22Rv1 (cell line): Measurements from ENCODE around the gene SMG7.

Experiments
- H3K27ac ChIP-seq: fragments of 450-650 bp; 2 replicates; pipeline ENCODE4 v1.5.1; 2017
- CTCF ChIP-seq: fragments of 450-650 bp; IDR thresholded peaks from 2 replicates; pipeline ENCODE4 v1.5.1; 2017; ENCODE audit warnings: mild to moderate bottlenecking
- ZFX ChIP-seq: fragments of 450-650 bp; IDR thresholded peaks from 2 replicates; pipeline ENCODE4 v1.6.1; 2017; ENCODE audit warnings: antibody characterized with exemption, borderline replicate concordance

SMG7 gene

GRCh38 chr1:183467687-183468086 lies 4.6 kb upstream of the SMG7 start:
- H3K27ac ChIP-seq: no peak overlapping the region
- TF ChIP-seq ZFX: no peak
- TF ChIP-seq CTCF: no peak

- H3K27ac ChIP-seq: peak overlapping the region; percentile 93
- TF ChIP-seq CTCF (peak; percentile 87), ZFX (no peak)
Measured at GRCh38 chr1:183470147-183470960, 1.9 kb upstream of the SMG7 start.

GRCh38 chr1:183470961-183471742 lies 1.1 kb upstream of the SMG7 start:
- H3K27ac ChIP-seq: peak overlapping the region; percentile 93
- TF ChIP-seq CTCF (peak; percentile 20; the same call in 1 of the 2 replicates), ZFX (no peak)

GRCh38 chr1:183471743-183472487 lies 384 bp upstream of the SMG7 start:
- H3K27ac ChIP-seq: peak overlapping the region; percentile 93

GRCh38 chr1:183473217-183473536 lies 878 bp downstream of the SMG7 start:
- no peak for TF ChIP-seq CTCF
- no peak for TF ChIP-seq ZFX
- H3K27ac ChIP-seq: peak overlapping the region; percentile 93; the same call in 1 of the 2 replicates

More at GRCh38 chr1:183471743-183472487, 384 bp upstream of the SMG7 start:
- no peak for TF ChIP-seq ZFX
- no peak for TF ChIP-seq CTCF

- H3K27ac ChIP-seq: no peak overlapping the region
- TF ChIP-seq ZFX (no peak), CTCF (no peak)
Measured at GRCh38 chr1:183476081-183476480, 3.8 kb downstream of the SMG7 start.
